Myocyte (in vitro differentiated cells): Measurements from ENCODE around the gene FILIP1L. TPM values are rescaled to one million over a fixed set of nuclear protein-coding genes. Genes with fewer than 3 reads are reported as not detected.
A peak's percentile ranks its signal among the peaks of the same experiment; 100 is the strongest.

Source experiments
- DNase-seq: peaks from one replicate; pipeline ENCODE4 v3.0.0-alpha.2; 2012; ENCODE audit warnings: low read depth
- total RNA-seq: library from RNA; depleted of rRNA; stranded (reverse); fragments of >200 nt; gene quantifications from 2 replicates; pipeline ENCODE4 v1.2.3, GENCODE V29; 2014

Gene FILIP1L
- total RNA-seq, 1 donor from 2014 or later, result 10.8 TPM

- DNase-seq, result peak; percentile 97
Observed at GRCh38 chr3:100045696-100046095, 68.6 kb downstream of the FILIP1L start.

- DNase-seq, result no peak
Observed at GRCh38 chr3:100044369-100044768, 69.9 kb downstream of the FILIP1L start.

- no peak for DNase-seq
Observed at GRCh38 chr3:100043271-100043670, 71.0 kb downstream of the FILIP1L start.

- DNase-seq, result peak; percentile 65
Observed at GRCh38 chr3:100042166-100042981, 71.9 kb downstream of the FILIP1L start.

- DNase-seq, result peak; percentile 85
Observed at GRCh38 chr3:100041328-100041749, 73.0 kb downstream of the FILIP1L start.

- DNase-seq, result no peak
Observed at GRCh38 chr3:100040451-100041225, 73.7 kb downstream of the FILIP1L start.

GRCh38 chr3:100039075-100039474 is 75.2 kb downstream of the FILIP1L start:
- DNase-seq, result no peak

GRCh38 chr3:100033903-100034471 is 80.3 kb downstream of the FILIP1L start:
- no peak for DNase-seq

GRCh38 chr3:100033184-100033583 is 81.1 kb downstream of the FILIP1L start:
- DNase-seq, result peak; percentile 94

GRCh38 chr3:100032243-100032642 is 82.1 kb downstream of the FILIP1L start:
- DNase-seq, result peak; percentile 73

GRCh38 chr3:100030914-100031425 is 83.3 kb downstream of the FILIP1L start:
- no peak for DNase-seq

GRCh38 chr3:100030346-100030745 is 84.0 kb downstream of the FILIP1L start:
- peak; percentile 80 for DNase-seq

- DNase-seq, result no peak
Observed at GRCh38 chr3:100029689-100030088, 84.6 kb downstream of the FILIP1L start.

- DNase-seq, result no peak
Observed at GRCh38 chr3:100029052-100029451, 85.2 kb downstream of the FILIP1L start.

GRCh38 chr3:100027321-100027720 is 87.0 kb downstream of the FILIP1L start:
- no peak for DNase-seq

GRCh38 chr3:100024520-100025303 is 89.6 kb downstream of the FILIP1L start:
- no peak for DNase-seq

GRCh38 chr3:100023595-100023994 is 90.7 kb downstream of the FILIP1L start:
- DNase-seq, result no peak

GRCh38 chr3:100023150-100023549 is 91.2 kb downstream of the FILIP1L start:
- no peak for DNase-seq

- no peak for DNase-seq
Observed at GRCh38 chr3:100022506-100022905, 91.8 kb downstream of the FILIP1L start.

- DNase-seq, result no peak
Observed at GRCh38 chr3:100020876-100021644, 93.2 kb downstream of the FILIP1L start.
